Measurements from ENCODE around the gene CD300LB.

DNA sequence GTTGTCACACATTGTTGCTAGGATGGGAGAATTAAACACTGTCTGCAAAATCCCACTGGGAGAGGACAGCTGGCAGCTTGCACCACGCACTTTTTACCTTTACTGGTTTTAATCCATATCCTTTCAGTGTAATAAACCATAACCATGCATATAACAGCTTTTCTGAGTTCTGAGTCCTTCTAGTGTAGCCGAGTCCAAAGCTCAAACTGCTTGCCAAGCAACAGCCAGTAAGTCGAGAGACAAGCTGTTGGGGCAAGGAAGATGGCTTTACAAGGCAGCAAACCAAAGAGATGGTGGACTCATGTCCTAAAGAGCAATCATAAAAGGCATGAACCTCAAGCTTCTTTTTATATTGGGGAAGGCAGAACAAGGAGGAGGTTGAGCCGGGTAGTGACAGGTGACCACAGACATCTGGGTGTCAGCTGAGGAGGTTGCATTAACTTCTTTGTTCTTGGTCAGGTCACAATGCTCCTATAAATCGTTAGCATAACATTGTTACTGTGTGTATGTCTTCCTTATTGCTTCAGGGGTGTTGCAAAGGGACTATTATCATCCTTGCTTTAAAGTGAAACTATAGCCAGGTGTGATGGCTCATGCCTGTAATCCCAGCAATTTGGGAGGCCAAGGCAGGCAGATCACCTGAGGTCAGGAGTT lies 43.3 kb upstream of the CD300LB start:
- TF ChIP-seq, protein P1, sequence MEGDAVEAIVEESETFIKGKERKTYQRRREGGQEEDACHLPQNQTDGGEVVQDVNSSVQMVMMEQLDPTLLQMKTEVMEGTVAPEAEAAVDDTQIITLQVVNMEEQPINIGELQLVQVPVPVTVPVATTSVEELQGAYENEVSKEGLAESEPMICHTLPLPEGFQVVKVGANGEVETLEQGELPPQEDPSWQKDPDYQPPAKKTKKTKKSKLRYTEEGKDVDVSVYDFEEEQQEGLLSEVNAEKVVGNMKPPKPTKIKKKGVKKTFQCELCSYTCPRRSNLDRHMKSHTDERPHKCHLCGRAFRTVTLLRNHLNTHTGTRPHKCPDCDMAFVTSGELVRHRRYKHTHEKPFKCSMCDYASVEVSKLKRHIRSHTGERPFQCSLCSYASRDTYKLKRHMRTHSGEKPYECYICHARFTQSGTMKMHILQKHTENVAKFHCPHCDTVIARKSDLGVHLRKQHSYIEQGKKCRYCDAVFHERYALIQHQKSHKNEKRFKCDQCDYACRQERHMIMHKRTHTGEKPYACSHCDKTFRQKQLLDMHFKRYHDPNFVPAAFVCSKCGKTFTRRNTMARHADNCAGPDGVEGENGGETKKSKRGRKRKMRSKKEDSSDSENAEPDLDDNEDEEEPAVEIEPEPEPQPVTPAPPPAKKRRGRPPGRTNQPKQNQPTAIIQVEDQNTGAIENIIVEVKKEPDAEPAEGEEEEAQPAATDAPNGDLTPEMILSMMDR (IDR thresholded peaks at IDR 0.05 in 8 of 11, conservative IDR thresholded peaks at IDR 0.05 in 3 of 11): no peak
- TF ChIP-seq POLR2A (IDR thresholded peaks at IDR 0.05) (no peak), POLR2AphosphoS5 (IDR thresholded peaks at IDR 0.05) (no peak)

Measured in spleen (tissue), 7 donors.